Measurements from ENCODE around the gene SCNN1G.

DNA sequence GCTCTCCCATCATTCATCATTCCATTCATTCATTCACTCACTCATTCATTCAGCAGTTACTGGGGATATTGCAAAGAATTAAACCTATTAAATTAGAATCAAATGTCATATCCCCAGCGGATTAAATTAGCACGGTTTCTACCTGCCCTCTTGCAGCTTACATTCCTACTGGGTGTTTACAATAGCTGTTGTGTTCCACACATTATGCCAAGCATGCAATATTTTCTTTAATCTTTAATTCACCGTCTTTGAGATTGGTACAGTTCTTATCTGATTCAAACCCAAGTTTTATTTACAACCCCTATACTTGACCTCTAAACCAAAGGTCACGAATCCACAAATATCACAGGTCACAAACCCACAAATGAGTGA is 32.6 kb upstream of the SCNN1G start:
- TF ChIP-seq CTCF (IDR thresholded peaks at IDR 0.05): no peak
- TF ChIP-seq POLR2AphosphoS5 (IDR thresholded peaks at IDR 0.05): no peak
